Activated T-cell treated with anti-CD3 and anti-CD28 coated beads, Interleukin-2, amount 50 U/mL, for 24 hours (primary cell): ENCODE measurements around the gene SCFD2.

ENCODE experiments used
- DNase-seq: peaks from one replicate; pipeline ENCODE4 v3.0.0-alpha.2; 2020
- H3K27ac Mint-ChIP-seq: 2 replicates; pipeline ENCODE4 v1.8.0; 2020; ENCODE audit warnings: mild to moderate bottlenecking, mixed read lengths
- H3K27me3 Mint-ChIP-seq: 2 replicates; pipeline ENCODE4 v1.8.0; 2020; ENCODE audit warnings: mixed read lengths
- H3K36me3 Mint-ChIP-seq: 2 replicates; pipeline ENCODE4 v1.8.0; 2020; ENCODE audit warnings: low read depth, mixed read lengths
- H3K4me1 Mint-ChIP-seq: 2 replicates; pipeline ENCODE4 v1.8.0; 2020; ENCODE audit warnings: low read depth, mixed read lengths
- H3K4me3 Mint-ChIP-seq: 2 replicates; pipeline ENCODE4 v1.8.0; 2020; ENCODE audit warnings: mild to moderate bottlenecking, moderate library complexity, mixed read lengths
- H3K9me3 Mint-ChIP-seq: 2 replicates; pipeline ENCODE4 v1.8.0; 2020; ENCODE audit warnings: mixed read lengths

SCFD2 gene

DNA sequence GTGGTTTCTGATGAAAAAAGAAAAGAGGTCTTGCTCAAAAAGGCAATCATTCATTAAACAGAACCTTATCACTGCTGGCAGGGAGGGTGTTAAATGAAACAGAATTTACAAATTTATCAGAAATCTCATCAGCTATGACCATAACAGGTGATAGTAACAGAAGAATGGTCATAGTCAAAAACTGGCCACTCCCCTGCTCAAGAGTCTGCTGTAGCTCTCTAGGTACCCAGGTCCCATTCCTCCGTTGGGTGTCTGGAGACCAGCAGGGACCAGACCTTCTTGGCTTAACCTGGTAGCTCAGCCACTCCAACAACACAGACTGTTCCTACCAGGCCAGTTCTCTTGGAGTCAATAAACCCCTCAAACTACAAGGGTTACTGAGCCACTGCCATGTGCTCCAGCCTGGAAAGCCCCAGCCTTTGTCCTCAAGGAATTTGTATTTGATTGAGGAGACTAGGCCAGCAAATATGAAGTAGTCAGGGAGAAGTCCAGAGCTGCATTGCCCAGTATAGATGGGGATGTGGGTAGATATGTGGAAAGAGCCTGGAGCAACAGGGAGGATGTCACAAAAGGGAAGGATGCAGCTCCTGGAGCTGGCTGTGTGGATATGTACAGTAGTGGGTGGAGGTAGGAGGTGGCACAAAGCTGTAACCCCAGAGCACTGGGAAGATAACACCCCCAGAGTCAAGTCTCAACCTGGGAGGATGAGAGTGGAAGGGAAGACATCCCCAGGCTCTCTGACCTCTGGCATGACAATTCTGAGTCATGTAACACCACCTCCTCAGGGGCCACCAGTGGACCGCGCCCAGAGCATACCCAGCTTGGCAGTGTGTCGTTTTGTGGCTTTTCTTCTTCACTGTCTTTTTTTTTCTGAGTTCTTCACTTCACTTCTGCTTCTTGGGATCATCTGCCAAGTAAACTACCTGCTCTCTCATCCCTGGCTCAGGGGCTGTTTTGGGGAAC lies 481.9 kb downstream of the SCFD2 start:
- Mint-ChIP-seq H3K27ac (no peak overlapping the region), H3K9me3 (no peaks in the 10 kb centered on the region), H3K4me3 (no peak overlapping the region), H3K4me1 (no peaks in the 10 kb centered on the region), H3K27me3 (no peaks in the 10 kb centered on the region), H3K36me3 (peaks cover 64% of the 10 kb centered on the region)
- no peak for DNase-seq

DNA sequence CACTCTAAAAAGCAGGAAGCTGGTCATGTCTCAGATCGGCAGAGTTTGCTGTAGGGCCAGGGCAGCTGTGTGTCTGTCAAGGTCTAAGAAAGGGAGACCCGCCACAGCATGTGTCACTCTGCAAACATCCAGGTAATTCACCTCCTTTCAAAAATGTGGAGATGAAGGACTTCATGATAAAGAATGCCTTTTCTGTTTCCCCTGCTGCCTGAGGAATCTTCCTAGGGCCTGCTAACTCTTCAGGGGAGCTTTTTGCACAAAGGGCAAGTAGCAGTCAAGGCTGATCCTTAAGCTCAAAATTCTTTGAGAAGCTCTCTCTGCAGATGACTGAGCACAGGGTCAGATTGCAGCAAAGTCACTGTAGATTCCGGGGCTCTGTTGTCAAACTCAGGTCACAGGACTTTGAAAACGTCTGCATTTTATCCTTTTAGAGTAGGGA lies 482.7 kb downstream of the SCFD2 start:
- Mint-ChIP-seq H3K4me3 (no peak overlapping the region), H3K27me3 (no peaks in the 10 kb centered on the region), H3K9me3 (no peaks in the 10 kb centered on the region), H3K27ac (no peak overlapping the region), H3K36me3 (peaks cover 63% of the 10 kb centered on the region), H3K4me1 (no peaks in the 10 kb centered on the region)
- no peak for DNase-seq

DNA sequence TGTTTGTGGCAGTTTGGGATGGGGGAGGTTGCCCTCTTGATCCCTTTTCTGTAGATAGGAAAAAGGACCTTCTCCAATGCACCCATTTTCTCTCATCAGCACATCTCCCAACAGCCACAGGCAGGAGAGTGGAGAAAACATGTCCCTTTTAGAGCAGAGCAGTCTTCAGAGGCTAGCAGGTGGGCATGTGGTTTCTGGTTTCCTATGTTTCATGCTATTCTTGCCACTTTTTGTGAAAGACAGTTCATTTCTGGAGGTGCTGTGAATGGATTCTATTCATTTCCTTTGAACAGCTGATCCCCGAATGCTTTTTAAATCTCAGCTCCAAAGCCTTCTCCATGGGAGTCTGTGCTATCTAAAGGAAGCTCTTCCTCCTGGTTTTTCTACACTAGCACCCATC lies 484.9 kb downstream of the SCFD2 start:
- H3K4me1 Mint-ChIP-seq, result peaks cover 7% of the 10 kb centered on the region
- no peak overlapping the region for H3K27ac Mint-ChIP-seq

DNA sequence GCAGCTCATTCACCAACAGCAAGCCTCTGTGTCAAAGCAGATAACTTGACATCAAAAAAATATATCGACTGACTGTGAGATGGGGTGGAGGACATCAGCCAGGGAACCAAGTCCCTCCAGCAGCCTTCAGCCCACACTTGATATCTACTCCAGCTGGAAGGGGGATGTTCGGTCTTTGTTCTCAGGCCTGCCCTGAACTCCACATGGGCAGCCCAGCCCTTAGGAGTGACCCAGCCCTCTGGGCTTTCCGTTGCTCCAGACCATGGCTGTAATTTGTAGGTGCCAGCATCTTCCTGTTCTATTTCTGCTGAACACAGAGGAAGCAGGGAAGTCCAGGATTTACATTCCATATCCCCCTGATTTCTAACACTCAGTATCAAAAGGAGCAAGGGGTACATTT lies 486.4 kb downstream of the SCFD2 start:
- H3K27ac Mint-ChIP-seq, result no peak overlapping the region
- peaks cover 9% of the 10 kb centered on the region for H3K4me1 Mint-ChIP-seq
- H3K27me3 Mint-ChIP-seq, result no peaks in the 10 kb centered on the region
- DNase-seq, result no peak
- no peak overlapping the region for H3K4me3 Mint-ChIP-seq
- no peaks in the 10 kb centered on the region for H3K9me3 Mint-ChIP-seq
- peaks cover 46% of the 10 kb centered on the region for H3K36me3 Mint-ChIP-seq

More for the DNA sequence above, 484.9 kb downstream of the SCFD2 start:
- DNase-seq, result no peak
- no peaks in the 10 kb centered on the region for H3K27me3 Mint-ChIP-seq
- H3K9me3 Mint-ChIP-seq, result no peaks in the 10 kb centered on the region
- H3K36me3 Mint-ChIP-seq, result peaks cover 53% of the 10 kb centered on the region
- no peak overlapping the region for H3K4me3 Mint-ChIP-seq

DNA sequence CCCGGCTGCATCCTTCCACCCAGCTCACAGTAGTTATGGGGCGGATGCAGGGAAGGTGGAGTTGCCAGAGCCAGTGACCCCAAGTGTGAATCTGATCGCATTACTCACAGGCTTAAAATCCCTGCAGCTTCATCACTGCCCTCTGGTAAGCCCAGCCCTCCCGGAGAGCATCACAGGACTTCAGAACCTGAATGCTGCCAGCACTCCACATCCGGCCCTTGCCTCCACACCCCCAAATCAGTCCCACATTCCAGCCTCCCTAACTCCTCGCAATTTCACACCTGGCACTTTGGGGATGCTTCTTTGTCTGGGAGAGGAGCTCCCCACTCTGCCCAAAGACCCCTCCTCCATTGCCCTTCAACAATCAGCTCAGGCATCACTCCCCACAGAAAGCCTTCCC lies 488.2 kb downstream of the SCFD2 start:
- no peaks in the 10 kb centered on the region for H3K9me3 Mint-ChIP-seq
- peaks cover 9% of the 10 kb centered on the region for H3K4me1 Mint-ChIP-seq
- no peak overlapping the region for H3K27ac Mint-ChIP-seq
- H3K27me3 Mint-ChIP-seq, result no peaks in the 10 kb centered on the region
- H3K36me3 Mint-ChIP-seq, result peaks cover 51% of the 10 kb centered on the region
- DNase-seq, result no peak
- H3K4me3 Mint-ChIP-seq, result no peak overlapping the region

DNA sequence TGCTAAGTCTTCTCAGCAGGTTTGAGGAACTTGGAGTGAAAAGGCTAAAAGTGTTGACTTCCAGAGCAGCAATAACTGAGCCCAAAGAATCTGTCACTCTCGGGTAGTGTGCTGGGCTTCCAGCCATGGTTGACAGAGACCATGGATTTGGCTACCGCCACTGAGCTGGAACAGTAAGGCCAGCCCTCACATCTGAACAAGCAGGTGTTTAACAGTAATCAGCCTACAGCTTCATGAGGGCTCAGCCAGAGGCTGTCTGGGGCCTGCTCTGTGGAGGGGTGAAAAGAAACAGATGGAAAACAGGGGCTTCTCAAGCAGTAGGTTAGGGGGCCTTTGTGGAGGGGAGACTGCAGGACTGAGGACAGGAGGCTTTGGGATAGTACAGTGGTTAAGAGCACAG lies 488.8 kb downstream of the SCFD2 start:
- no peak for DNase-seq
- H3K4me3 Mint-ChIP-seq, result no peak overlapping the region
- no peak overlapping the region for H3K27ac Mint-ChIP-seq
- peaks cover 9% of the 10 kb centered on the region for H3K4me1 Mint-ChIP-seq
- peaks cover 52% of the 10 kb centered on the region for H3K36me3 Mint-ChIP-seq
- no peaks in the 10 kb centered on the region for H3K9me3 Mint-ChIP-seq
- no peaks in the 10 kb centered on the region for H3K27me3 Mint-ChIP-seq

DNA sequence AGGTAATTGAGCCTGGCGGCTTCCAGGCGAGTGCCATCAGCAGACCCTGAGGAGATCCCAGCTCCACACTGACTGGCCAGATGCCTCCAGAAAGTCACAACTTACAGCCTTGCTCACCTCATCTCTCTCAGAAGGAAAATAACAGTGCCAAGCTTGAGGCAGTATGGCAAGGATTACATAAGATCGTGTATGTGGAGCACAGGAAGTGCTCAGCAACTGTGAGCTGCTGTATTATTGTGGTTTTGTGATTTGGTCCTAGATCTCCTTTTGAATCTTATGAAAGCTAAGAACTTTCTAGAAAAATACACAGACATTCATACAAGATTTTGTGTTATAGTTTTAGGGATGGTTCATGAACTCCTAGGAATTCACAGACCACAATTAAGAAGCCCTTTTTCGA lies 489.8 kb downstream of the SCFD2 start:
- Mint-ChIP-seq H3K36me3 (peaks cover 50% of the 10 kb centered on the region), H3K27ac (no peak overlapping the region)

DNA sequence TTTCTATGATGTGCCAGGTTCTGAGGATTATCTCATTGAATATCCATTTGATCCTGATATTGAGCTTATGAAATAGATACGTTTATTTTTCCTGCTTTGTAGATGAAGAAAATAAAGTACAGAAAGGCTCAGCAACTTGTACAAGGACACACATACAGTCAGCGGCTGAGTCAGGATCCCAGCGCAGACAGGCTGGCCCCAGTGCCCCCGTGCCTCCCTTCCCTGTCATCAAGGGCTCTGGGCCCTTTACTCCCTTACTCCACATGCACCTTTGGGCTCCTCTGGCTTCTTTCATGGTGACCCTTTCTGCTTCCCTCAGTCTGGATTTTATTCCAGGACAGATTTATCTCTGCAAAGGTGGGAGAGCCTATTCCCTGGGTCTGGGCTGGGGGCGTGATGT lies 490.9 kb downstream of the SCFD2 start:
- H3K36me3 Mint-ChIP-seq, result peaks cover 52% of the 10 kb centered on the region
- DNase-seq, result no peak
- H3K27ac Mint-ChIP-seq, result no peak overlapping the region
- H3K4me3 Mint-ChIP-seq, result no peak overlapping the region
- peaks cover 9% of the 10 kb centered on the region for H3K4me1 Mint-ChIP-seq
- H3K9me3 Mint-ChIP-seq, result no peaks in the 10 kb centered on the region
- no peaks in the 10 kb centered on the region for H3K27me3 Mint-ChIP-seq

More for the DNA sequence above, 489.8 kb downstream of the SCFD2 start:
- H3K27me3 Mint-ChIP-seq, result no peaks in the 10 kb centered on the region
- H3K4me3 Mint-ChIP-seq, result no peak overlapping the region
- H3K4me1 Mint-ChIP-seq, result peaks cover 9% of the 10 kb centered on the region
- no peaks in the 10 kb centered on the region for H3K9me3 Mint-ChIP-seq
- DNase-seq, result no peak

DNA sequence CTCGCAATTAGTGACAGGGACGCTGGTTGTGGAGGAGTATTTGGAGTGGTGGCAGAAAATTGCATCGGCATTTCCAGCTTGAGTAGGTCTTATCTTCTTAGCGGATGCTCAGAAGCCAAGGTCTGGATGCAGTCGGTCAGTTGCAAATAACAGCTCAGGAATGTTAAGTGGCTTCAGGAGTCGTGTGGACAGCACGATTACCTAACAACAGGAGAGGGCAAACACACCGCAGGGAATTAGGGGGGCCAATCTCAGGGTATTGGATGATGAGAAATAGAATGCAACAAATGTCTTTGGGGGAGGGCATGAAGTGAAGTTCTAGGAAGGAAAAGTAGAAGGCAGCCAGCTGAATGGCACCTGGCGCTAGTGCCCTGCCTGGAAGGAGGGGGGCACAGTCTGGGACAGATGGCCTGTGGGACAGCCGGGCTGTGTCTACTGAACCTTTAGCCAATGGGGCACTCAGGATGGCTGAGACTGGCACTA lies 492.0 kb downstream of the SCFD2 start:
- Mint-ChIP-seq H3K27me3 (no peaks in the 10 kb centered on the region), H3K4me1 (peaks cover 9% of the 10 kb centered on the region), H3K9me3 (no peaks in the 10 kb centered on the region), H3K36me3 (peaks cover 49% of the 10 kb centered on the region), H3K4me3 (no peak overlapping the region), H3K27ac (no peak overlapping the region)
- DNase-seq, result no peak

DNA sequence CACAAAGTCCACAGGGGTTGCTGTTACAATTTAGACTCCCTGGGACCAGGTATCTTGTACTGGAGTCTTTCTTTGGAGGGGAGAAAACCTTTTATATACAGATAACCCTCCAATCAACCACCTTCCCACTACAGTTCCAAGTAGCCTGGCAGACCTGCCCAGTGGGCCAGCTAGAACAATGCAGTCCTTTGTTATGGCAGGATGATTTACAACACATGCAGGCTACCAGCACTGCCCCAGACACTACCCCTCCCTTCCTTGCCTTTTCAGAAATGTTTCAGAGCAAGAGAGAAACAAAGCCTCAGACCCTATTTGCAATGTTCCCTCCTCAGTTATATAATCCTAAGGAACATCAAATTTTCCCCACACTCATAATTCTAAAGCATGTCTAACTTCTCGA lies 492.7 kb downstream of the SCFD2 start:
- peaks cover 46% of the 10 kb centered on the region for H3K36me3 Mint-ChIP-seq
- DNase-seq, result no peak
- no peak overlapping the region for H3K4me3 Mint-ChIP-seq
- H3K4me1 Mint-ChIP-seq, result peaks cover 9% of the 10 kb centered on the region
- no peaks in the 10 kb centered on the region for H3K9me3 Mint-ChIP-seq
- H3K27ac Mint-ChIP-seq, result no peak overlapping the region
- H3K27me3 Mint-ChIP-seq, result no peaks in the 10 kb centered on the region

DNA sequence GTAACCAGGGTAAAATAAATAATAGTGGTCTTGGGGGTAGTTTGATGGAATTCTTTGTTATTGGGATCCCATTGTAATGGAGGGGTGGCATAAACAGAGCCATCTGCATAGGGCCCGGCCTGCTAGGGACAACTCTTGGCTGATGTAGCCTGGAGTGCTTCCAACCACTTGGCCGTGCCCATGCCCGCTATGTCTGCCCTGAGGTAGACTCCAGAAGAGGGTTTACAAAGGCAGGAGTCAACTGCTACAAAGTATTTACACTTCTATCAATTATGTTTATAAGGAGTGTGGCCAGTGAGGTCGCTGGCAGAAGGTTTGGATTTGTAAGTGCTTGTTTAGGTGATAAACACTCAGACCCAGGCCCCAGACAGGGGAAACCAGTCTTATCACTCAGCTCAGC lies 495.6 kb downstream of the SCFD2 start:
- Mint-ChIP-seq H3K4me3 (no peak overlapping the region), H3K27me3 (peaks cover under 1% of the 10 kb centered on the region), H3K9me3 (no peaks in the 10 kb centered on the region), H3K36me3 (peaks cover 36% of the 10 kb centered on the region), H3K27ac (no peak overlapping the region), H3K4me1 (no peaks in the 10 kb centered on the region)
- no peak for DNase-seq

DNA sequence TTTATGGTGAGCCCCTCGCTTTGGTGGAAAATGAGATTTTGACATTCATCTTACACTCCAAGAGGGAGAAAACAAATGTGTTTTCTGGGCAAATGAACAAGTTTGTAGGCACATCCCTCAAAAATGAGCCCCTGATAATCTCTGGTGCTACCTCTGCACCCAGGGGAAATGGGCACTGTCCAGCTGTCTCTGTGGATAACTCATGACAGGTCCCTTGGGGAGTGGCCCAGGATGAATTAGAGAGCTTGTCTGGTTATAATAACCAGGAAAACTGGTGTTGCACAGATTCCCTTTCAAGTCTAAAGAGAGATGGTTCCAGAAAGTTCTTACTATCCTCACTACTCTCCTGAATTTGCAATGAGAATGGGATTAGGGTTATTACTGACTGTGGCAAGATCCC lies 496.2 kb downstream of the SCFD2 start:
- Mint-ChIP-seq H3K9me3 (no peaks in the 10 kb centered on the region), H3K4me1 (no peaks in the 10 kb centered on the region), H3K27ac (no peak overlapping the region), H3K36me3 (peaks cover 36% of the 10 kb centered on the region), H3K27me3 (peaks cover 4% of the 10 kb centered on the region), H3K4me3 (no peak overlapping the region)
- DNase-seq, result no peak

DNA sequence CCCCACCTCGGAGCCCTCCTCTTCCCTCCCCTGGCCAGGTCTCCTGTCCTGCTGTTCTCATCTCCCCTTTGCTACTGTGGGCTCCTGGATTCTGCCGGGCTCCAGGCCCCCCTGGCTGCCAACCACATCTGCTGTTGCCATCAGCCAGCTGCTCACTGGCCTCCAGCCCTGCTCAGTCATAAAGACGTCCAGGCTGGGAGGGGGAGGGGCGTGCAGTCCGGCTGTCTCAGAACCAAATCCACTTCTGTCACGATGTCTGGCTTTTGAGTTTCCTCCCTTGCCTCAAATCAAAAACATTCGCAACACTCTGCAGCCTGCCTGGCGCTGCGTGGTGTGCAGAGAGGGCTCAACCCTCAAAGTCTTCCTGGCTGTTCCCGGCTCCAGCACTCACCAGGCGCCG lies 496.7 kb downstream of the SCFD2 start:
- Mint-ChIP-seq H3K4me3 (no peak overlapping the region), H3K27me3 (peaks cover 4% of the 10 kb centered on the region), H3K36me3 (peaks cover 32% of the 10 kb centered on the region), H3K9me3 (no peaks in the 10 kb centered on the region), H3K27ac (no peak overlapping the region), H3K4me1 (no peaks in the 10 kb centered on the region)
- DNase-seq, result no peak

DNA sequence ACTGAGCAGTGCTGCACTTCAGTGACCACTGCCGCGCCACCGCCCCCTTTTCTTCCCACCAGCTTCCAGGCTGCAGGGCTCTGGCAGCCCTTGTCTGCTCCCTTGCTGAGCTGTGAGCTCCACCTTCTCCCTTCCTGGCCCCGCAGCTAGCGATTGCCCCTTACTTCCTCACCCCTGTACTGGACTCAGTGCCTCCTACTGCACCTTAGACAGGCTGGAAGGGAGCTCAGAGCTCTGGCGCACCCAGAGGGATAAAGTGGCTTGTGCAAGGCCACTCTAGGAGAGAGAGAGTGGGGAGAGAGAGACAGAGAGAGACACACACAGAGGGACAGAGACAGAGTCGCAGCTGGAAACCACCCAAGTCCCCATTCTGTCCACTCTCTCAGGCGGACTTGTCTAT lies 497.7 kb downstream of the SCFD2 start:
- Mint-ChIP-seq H3K36me3 (peaks cover 22% of the 10 kb centered on the region), H3K27me3 (peaks cover 10% of the 10 kb centered on the region), H3K4me3 (no peak overlapping the region), H3K9me3 (no peaks in the 10 kb centered on the region), H3K27ac (no peak overlapping the region), H3K4me1 (no peaks in the 10 kb centered on the region)
- DNase-seq, result no peak

DNA sequence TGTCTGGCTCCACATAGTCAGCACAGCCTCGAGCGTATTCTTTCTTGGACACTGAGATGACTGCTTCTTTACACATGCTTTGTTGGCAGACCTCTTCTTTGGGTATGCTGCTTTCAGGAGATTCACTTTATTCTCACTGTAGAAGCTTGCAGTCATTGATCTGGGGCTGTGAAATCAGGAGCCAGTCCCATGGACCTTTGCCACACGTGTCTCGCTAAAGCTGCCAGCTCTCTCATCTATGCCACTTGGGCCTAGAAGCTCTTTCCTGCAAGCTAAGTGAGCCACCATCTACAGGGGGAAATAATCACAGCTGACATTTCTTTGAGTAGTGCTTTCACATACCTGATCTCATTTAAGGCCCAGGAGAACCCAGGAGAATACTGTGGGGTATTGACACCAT lies 498.7 kb downstream of the SCFD2 start:
- Mint-ChIP-seq H3K4me3 (no peak overlapping the region), H3K4me1 (peaks cover 6% of the 10 kb centered on the region), H3K27me3 (peaks cover 16% of the 10 kb centered on the region), H3K27ac (no peak overlapping the region), H3K9me3 (no peaks in the 10 kb centered on the region), H3K36me3 (peaks cover 13% of the 10 kb centered on the region)
- no peak for DNase-seq
